ENCODE data around the gene CAMTA1.

Gene CAMTA1

GRCh38 chr1:6960860-6961259 lies 175.6 kb downstream of the CAMTA1 start:
- peak; percentile 8; the same call in 1 of the 3 replicates for ATAC-seq

GRCh38 chr1:6961289-6961688 lies 176.0 kb downstream of the CAMTA1 start:
- no peak for TF ChIP-seq ZNF70 (CRISPR knock-in tag; IDR thresholded peaks at IDR 0.05)
- TF ChIP-seq TCF4 (CRISPR knock-in tag; IDR thresholded peaks at IDR 0.05; ENCODE audit: borderline replicate concordance) = no peak
- TF ChIP-seq ZC3H10 (CRISPR knock-in tag; IDR thresholded peaks at IDR 0.05) = no peak
- no peak for TF ChIP-seq ESRRG (CRISPR knock-in tag; IDR thresholded peaks at IDR 0.05)
- TF ChIP-seq TSHZ2 (CRISPR knock-in tag; IDR thresholded peaks at IDR 0.05) = no peak
- no peak for TF ChIP-seq CSRNP3 (CRISPR knock-in tag; IDR thresholded peaks at IDR 0.05)
- TF ChIP-seq, protein P1, sequence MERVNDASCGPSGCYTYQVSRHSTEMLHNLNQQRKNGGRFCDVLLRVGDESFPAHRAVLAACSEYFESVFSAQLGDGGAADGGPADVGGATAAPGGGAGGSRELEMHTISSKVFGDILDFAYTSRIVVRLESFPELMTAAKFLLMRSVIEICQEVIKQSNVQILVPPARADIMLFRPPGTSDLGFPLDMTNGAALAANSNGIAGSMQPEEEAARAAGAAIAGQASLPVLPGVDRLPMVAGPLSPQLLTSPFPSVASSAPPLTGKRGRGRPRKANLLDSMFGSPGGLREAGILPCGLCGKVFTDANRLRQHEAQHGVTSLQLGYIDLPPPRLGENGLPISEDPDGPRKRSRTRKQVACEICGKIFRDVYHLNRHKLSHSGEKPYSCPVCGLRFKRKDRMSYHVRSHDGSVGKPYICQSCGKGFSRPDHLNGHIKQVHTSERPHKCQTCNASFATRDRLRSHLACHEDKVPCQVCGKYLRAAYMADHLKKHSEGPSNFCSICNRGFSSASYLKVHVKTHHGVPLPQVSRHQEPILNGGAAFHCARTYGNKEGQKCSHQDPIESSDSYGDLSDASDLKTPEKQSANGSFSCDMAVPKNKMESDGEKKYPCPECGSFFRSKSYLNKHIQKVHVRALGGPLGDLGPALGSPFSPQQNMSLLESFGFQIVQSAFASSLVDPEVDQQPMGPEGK (CRISPR knock-in tag; IDR thresholded peaks at IDR 0.05; ENCODE audit: borderline replicate concordance) = no peak
- TF ChIP-seq TOX (CRISPR knock-in tag; IDR thresholded peaks at IDR 0.05; ENCODE audit: borderline replicate concordance) = no peak
- no peak for TF ChIP-seq ZFP30 (CRISPR knock-in tag; IDR thresholded peaks at IDR 0.05)
- TF ChIP-seq GLIS3 (CRISPR knock-in tag; IDR thresholded peaks at IDR 0.05) = no peak
- TF ChIP-seq ZNF8 (CRISPR knock-in tag; IDR thresholded peaks at IDR 0.05) = no peak
- TF ChIP-seq CSDC2 (CRISPR knock-in tag; IDR thresholded peaks at IDR 0.05) = no peak
- TF ChIP-seq OSR1 (CRISPR knock-in tag; IDR thresholded peaks at IDR 0.05) = no peak
- no peak for TF ChIP-seq SNAI2 (CRISPR knock-in tag; IDR thresholded peaks at IDR 0.05)
- ATAC-seq = no peak

More at GRCh38 chr1:6960860-6961259, 175.6 kb downstream of the CAMTA1 start:
- TF ChIP-seq TSHZ2 (CRISPR knock-in tag; IDR thresholded peaks at IDR 0.05) (no peak), CREB5 (CRISPR knock-in tag; IDR thresholded peaks at IDR 0.05; ENCODE audit: low read depth) (no peak)

DNA sequence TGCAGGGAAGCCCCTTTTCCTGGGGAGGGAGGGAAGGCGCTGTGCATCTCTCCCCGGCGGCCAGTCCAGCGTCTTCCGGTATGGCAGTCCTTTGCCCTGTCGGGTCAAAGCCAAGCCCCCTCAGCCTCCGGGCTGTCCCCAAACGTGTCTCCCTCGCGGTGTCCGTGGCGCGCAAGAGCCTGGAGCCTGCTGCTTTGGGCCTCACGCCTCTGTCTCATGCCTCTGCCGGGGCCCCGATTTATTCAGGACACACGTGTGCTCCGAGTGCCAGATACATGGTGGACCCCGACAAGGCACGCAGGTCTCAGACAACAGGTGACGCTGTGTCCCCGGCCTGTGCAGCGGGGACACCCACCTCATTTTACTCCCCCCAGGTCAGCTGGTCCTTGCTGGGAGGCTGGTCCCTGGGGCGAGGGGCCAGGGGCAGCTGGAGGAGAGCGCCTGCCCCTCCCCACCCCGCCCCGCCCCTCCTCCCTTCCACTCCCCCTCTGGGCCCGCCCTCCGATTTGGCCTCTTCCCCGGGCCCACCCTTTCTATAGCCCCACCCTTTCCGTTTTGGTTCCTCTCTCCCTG lies 176.7 kb downstream of the CAMTA1 start:
- no peak for TF ChIP-seq BACH2 (CRISPR knock-in tag; IDR thresholded peaks at IDR 0.05; ENCODE audit: borderline replicate concordance)
- no peak for TF ChIP-seq RARB (CRISPR knock-in tag; IDR thresholded peaks at IDR 0.05)
- TF ChIP-seq PPARA (CRISPR knock-in tag; IDR thresholded peaks at IDR 0.05; ENCODE audit: borderline replicate concordance) = no peak
- TF ChIP-seq ISL1 (CRISPR knock-in tag; IDR thresholded peaks at IDR 0.05) = no peak
- TF ChIP-seq CSRNP3 (CRISPR knock-in tag; IDR thresholded peaks at IDR 0.05) = no peak
- TF ChIP-seq GLIS3 (CRISPR knock-in tag; IDR thresholded peaks at IDR 0.05) = no peak
- TF ChIP-seq ZC3H10 (CRISPR knock-in tag; IDR thresholded peaks at IDR 0.05) = no peak
- TF ChIP-seq ESRRG (CRISPR knock-in tag; IDR thresholded peaks at IDR 0.05) = no peak
- no peak for TF ChIP-seq CREB5 (CRISPR knock-in tag; IDR thresholded peaks at IDR 0.05; ENCODE audit: low read depth)
- no peak for ATAC-seq
